ENCODE measurements around the gene SH3RF2.

- TF ChIP-seq CTCF (conservative IDR thresholded peaks at IDR 0.05; ENCODE audit: low read length), result no peak
- no peak for TF ChIP-seq EZH2phosphoT487 (IDR thresholded peaks at IDR 0.05; ENCODE audit: borderline replicate concordance, low read depth, low read length)
Observed at GRCh38 chr5:146081556-146081955, 145.2 kb downstream of the SH3RF2 start.

Measured in OCI-LY7 (cell line).